ENCODE results near the gene GSC2.

The GSC2 gene

DNA sequence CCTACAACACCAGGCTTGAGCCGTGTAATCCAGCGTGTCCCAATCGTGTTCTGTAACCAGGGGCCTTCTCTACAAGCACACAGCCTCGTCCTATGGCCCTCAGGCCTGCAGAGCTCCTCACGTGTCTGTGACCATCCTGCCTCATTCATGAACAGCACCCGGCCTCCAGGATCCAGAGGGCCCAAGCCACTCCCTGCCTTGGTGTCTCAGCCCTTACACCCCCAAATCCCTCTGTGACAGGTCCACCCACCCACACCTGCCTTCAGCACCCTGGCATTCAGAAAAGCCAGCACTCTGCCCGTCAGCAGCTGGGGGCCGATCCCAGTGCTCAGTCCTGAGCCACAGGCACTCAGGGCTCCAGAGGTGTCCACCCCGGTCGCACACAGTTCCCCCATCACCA, 13.2 kb downstream of the GSC2 start:
- POLR2A ChIA-PET, result no interaction called here

DNA sequence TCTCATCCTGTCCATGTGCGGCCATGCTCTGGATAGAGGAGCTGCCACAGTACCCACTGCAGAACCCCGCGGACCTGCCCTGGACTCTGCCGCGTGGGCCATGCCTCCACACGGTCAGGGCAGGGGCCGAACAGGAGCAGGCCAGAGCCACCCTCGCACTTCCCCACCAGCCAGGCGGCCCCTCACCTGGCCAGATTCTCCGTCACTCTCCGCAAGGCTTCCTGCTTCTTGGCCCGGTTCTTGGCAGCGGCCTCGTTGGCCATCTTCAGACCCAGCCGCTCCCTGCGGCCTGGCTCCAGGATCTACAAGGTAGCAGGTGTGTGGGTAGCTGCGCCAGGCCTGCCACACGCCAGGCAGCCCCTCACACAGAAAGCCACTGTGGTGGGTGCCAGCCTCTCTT, 15.2 kb downstream of the GSC2 start:
- DNase-seq (ENCODE audit: low read depth, low spot score), result no peak
- ChIA-PET POLR2A (no interaction called here), CTCF (interaction anchor here (5.8 kb wide), 1 partner anchor 9 kb away, joined by 23 read pairs; the partner anchor contains the start of gene ESS2)
- TF ChIP-seq, protein P1, sequence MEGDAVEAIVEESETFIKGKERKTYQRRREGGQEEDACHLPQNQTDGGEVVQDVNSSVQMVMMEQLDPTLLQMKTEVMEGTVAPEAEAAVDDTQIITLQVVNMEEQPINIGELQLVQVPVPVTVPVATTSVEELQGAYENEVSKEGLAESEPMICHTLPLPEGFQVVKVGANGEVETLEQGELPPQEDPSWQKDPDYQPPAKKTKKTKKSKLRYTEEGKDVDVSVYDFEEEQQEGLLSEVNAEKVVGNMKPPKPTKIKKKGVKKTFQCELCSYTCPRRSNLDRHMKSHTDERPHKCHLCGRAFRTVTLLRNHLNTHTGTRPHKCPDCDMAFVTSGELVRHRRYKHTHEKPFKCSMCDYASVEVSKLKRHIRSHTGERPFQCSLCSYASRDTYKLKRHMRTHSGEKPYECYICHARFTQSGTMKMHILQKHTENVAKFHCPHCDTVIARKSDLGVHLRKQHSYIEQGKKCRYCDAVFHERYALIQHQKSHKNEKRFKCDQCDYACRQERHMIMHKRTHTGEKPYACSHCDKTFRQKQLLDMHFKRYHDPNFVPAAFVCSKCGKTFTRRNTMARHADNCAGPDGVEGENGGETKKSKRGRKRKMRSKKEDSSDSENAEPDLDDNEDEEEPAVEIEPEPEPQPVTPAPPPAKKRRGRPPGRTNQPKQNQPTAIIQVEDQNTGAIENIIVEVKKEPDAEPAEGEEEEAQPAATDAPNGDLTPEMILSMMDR (IDR thresholded peaks at IDR 0.05; ENCODE audit: insufficient read depth, low read length, missing control alignments), result no peak
- no peak overlapping the region for H3K4me3 ChIP-seq (ENCODE audit: low read depth, low read length)

More for the DNA sequence above, 13.2 kb downstream of the GSC2 start:
- TF ChIP-seq, protein P1 (IDR thresholded peaks at IDR 0.05; ENCODE audit: insufficient read depth, low read length, missing control alignments), result no peak
- CTCF ChIA-PET, result interaction anchor here (1.4 kb wide), 1 partner anchor 8 kb away, joined by 4 read pairs; no protein-coding TSS in a partner anchor
- no peak for DNase-seq (ENCODE audit: low read depth, low spot score)
- no peak overlapping the region for H3K4me3 ChIP-seq (ENCODE audit: low read depth, low read length)

DNA sequence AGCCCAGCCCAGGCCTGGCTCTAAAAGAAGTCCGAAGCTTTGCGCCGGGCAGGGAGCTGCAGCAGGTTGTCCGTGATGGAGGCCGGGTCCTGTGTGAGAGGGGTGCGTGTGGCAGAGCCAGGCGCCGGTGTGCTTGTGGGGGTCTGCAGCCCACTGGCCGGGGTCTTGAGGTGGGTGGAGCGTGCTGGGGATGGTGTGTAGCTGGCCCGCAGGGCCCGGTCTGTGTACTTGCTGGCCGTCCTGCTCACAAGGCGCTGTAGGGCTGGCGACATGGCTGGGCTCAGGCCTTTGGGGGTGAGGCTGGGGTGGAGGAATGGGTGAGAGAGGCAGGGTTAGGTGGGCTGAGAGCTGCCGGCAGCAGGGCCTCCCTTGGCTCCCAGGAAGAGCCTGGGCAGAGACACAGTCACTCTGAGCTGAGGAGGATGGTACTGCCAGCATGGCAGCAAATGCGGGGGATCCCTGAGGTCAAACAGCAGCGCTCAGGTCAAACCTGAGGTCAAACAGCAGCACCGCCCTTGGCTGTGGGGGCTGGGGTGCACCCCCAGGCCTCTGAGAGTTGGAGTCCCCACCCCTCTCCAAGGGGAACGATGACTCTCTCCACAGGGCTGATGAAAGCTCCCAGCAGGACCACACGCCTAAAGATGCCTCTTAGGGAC, 15.8 kb downstream of the GSC2 start:
- POLR2A ChIA-PET, result no interaction called here
- no peak for DNase-seq (ENCODE audit: low read depth, low spot score)
- TF ChIP-seq, protein P1 (IDR thresholded peaks at IDR 0.05; ENCODE audit: insufficient read depth, low read length, missing control alignments), result no peak
- no peak overlapping the region for H3K4me3 ChIP-seq (ENCODE audit: low read depth, low read length)
- CTCF ChIA-PET, result interaction anchor here (5.8 kb wide), 1 partner anchor 10 kb away, joined by 23 read pairs; the partner anchor contains the start of gene ESS2

DNA sequence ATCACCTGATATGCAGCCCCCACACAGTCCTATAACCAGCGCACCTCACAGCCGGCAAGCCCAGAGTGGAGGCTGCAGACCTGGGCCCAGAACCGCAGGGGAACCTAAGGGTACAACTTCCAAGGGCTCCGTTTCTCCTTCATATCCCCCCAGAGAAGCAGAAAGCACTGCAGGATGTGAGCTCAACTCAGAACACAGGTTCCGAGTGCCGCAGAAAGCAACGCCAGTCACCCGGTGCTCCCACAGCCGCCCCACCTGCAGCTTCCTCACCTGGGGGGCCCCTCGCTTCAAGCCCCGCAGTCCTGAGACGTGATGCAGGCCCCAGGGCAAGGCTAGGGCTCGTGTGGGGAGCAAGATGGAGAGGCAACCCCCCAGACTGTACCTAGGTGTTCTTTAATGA, 16.5 kb downstream of the GSC2 start:
- TF ChIP-seq, protein P1 (IDR thresholded peaks at IDR 0.05; ENCODE audit: insufficient read depth, low read length, missing control alignments), result no peak
- ChIA-PET POLR2A (interaction anchor here (1.0 kb wide), 1 partner anchor 11 kb away, joined by 4 read pairs; the partner anchor contains the start of gene ESS2), CTCF (interaction anchor here (5.8 kb wide), 1 partner anchor 10 kb away, joined by 23 read pairs; the partner anchor contains the start of gene ESS2)

DNA sequence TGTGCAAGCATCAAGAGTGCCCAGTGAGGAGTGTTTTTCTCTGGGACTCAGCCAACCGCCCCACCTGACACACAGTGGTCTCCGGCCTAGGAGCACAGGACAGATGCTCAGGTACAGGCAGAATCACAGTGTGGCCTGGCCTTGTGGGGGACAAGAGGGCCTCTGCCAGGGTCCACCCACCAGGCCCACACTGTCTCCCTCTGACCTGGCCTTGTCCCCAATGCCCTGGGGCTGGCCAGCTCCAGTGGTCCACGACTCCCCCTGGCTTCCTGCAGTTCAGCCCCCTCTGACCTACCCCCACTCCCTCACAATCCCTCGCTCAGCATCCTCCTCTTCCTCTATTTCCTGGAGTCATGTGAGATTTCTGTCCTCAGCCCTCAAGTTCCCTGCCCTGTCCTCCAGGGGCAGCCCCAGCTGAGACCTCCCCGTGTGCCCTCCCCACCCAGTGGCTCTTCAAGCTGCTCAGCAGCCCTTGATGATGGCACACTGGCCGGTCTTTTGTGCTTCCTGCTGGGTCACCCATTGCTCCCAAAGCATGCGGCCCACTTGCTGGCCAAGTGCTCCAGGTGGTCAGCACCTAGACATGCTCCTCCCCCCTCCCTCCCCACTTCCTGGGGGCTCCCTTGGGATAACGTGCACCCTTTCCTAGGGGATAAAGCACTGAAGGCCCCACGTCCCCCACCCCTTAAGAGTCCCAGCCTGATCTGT, 17.2 kb downstream of the GSC2 start:
- ChIA-PET CTCF (interaction anchor here (5.8 kb wide), 1 partner anchor 11 kb away, joined by 23 read pairs; the partner anchor contains the start of gene ESS2), POLR2A (interaction anchor here (1.0 kb wide), 1 partner anchor 12 kb away, joined by 4 read pairs; the partner anchor contains the start of gene ESS2)
- TF ChIP-seq, protein P1 (IDR thresholded peaks at IDR 0.05; ENCODE audit: insufficient read depth, low read length, missing control alignments), result no peak
- no peak overlapping the region for H3K4me3 ChIP-seq (ENCODE audit: low read depth, low read length)
- no peak for DNase-seq (ENCODE audit: low read depth, low spot score)

More for the DNA sequence above, 16.5 kb downstream of the GSC2 start:
- no peak for DNase-seq (ENCODE audit: low read depth, low spot score)
- no peak overlapping the region for H3K4me3 ChIP-seq (ENCODE audit: low read depth, low read length)

DNA sequence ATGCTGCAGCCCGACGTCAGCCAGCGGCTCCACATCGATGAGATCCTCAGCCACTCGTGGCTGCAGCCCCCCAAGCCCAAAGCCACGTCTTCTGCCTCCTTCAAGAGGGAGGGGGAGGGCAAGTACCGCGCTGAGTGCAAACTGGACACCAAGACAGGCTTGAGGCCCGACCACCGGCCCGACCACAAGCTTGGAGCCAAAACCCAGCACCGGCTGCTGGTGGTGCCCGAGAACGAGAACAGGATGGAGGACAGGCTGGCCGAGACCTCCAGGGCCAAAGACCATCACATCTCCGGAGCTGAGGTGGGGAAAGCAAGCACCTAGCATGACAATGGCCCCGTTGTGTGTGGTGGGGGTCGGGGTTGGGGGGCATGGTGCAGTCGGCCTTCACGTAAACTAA, 17.9 kb downstream of the GSC2 start:
- ChIA-PET CTCF (interaction anchor here (5.8 kb wide), 1 partner anchor 12 kb away, joined by 23 read pairs; the partner anchor contains the start of gene ESS2), POLR2A (no interaction called here)
- no peak for DNase-seq (ENCODE audit: low read depth, low spot score)
- H3K4me3 ChIP-seq (ENCODE audit: low read depth, low read length), result no peak overlapping the region
- TF ChIP-seq, protein P1 (IDR thresholded peaks at IDR 0.05; ENCODE audit: insufficient read depth, low read length, missing control alignments), result no peak

Data from AG04449 (cell line).